Measurements from ENCODE around the gene HOXD13. TPM values are rescaled to one million over a fixed set of nuclear protein-coding genes. Genes with fewer than 3 reads are reported as not detected.

HOXD13 gene
- total and polyA plus RNA-seq, 11 donors, result not detected

GRCh38 chr2:176078541-176079284 lies 13.8 kb upstream of the HOXD13 start:
- H3K27ac ChIP-seq, result peak overlapping the region in 1 of 12 donors; percentile 79
- 5 to 7% (median 7%) methylated on average over 25 of the region's 25 CpGs for WGBS, 4 donors
- TF ChIP-seq, protein P1, sequence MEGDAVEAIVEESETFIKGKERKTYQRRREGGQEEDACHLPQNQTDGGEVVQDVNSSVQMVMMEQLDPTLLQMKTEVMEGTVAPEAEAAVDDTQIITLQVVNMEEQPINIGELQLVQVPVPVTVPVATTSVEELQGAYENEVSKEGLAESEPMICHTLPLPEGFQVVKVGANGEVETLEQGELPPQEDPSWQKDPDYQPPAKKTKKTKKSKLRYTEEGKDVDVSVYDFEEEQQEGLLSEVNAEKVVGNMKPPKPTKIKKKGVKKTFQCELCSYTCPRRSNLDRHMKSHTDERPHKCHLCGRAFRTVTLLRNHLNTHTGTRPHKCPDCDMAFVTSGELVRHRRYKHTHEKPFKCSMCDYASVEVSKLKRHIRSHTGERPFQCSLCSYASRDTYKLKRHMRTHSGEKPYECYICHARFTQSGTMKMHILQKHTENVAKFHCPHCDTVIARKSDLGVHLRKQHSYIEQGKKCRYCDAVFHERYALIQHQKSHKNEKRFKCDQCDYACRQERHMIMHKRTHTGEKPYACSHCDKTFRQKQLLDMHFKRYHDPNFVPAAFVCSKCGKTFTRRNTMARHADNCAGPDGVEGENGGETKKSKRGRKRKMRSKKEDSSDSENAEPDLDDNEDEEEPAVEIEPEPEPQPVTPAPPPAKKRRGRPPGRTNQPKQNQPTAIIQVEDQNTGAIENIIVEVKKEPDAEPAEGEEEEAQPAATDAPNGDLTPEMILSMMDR (IDR thresholded peaks at IDR 0.05), result no peak
- TF ChIP-seq POLR2A (IDR thresholded peaks at IDR 0.05), result no peak
- H3K27me3 ChIP-seq, result peaks cover 82 to 99% (median 97%) of the 10 kb centered on the region in 9 donors
- intact Hi-C loops (cut with DNase I), result loop anchor here in 3 of 10 donors (2.0 to 10.0 kb wide), 3 partner anchors 74 to 392 kb away; partner anchors contain the start of gene LNPK (in 1 of the 3)
- no peaks in the 10 kb centered on the region for H3K36me3 ChIP-seq
- DNase-seq, result no peak
- H3K4me3 ChIP-seq, result no peak overlapping the region
- H3K4me1 ChIP-seq, result peaks cover 0 to 36% (median 12%) of the 10 kb centered on the region in 12 donors
- H3K9me3 ChIP-seq, result peaks cover 0 to 8% (median 0%) of the 10 kb centered on the region in 12 donors
- no peak for ATAC-seq

DNA sequence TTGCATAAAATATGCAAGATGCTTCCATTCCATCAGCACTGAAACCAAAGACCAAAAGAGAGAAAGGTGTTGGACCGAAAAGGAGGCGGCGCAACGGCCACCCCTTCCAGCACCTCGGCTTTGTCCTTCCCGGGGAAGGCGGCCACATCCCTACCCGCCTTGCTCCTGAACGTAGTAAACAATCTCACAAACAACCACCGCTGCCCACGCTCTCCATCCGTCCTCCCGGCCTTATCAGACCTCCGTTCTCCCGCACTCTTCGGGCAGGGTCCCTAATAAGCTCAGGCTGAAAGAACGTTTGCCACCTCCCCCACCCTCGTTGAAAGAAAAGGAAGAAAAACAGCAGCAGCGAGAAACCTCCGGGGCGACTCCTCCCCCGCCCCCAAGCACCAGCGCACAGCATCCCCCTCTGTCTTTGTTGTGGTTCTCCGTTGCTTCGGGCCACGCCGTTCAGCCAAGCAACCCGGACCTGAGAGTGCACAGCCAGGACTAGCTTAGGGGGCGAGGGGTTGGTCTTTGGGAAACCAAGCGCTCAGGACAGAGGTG lies 13.2 kb upstream of the HOXD13 start:
- Histone ChIP-seq H3K4me3 (peak overlapping the region in 2 of 12 donors; percentile 2 to 18), H3K4me1 (peaks cover 0 to 36% (median 12%) of the 10 kb centered on the region in 12 donors), H3K27me3 (peaks cover 86 to 99% (median 97%) of the 10 kb centered on the region in 9 donors), H3K27ac (peak overlapping the region in 1 of 12 donors; percentile 79), H3K9me3 (peaks cover 0 to 8% (median 0%) of the 10 kb centered on the region in 12 donors), H3K36me3 (no peaks in the 10 kb centered on the region)
- ATAC-seq (peak in 1 of 4 donors; percentile 15), DNase-seq (no peak)
- WGBS, 4 donors, result 4 to 8% (median 4%) methylated on average over 30 of the region's 30 CpGs
- TF ChIP-seq POLR2A (IDR thresholded peaks at IDR 0.05), result no peak
- TF ChIP-seq, protein P1 (IDR thresholded peaks at IDR 0.05), result no peak
- intact Hi-C loops (cut with DNase I), result loop anchor here in 3 of 10 donors (2.0 to 10.0 kb wide), 3 partner anchors 75 to 393 kb away; partner anchors contain the start of gene LNPK (in 1 of the 3)

DNA sequence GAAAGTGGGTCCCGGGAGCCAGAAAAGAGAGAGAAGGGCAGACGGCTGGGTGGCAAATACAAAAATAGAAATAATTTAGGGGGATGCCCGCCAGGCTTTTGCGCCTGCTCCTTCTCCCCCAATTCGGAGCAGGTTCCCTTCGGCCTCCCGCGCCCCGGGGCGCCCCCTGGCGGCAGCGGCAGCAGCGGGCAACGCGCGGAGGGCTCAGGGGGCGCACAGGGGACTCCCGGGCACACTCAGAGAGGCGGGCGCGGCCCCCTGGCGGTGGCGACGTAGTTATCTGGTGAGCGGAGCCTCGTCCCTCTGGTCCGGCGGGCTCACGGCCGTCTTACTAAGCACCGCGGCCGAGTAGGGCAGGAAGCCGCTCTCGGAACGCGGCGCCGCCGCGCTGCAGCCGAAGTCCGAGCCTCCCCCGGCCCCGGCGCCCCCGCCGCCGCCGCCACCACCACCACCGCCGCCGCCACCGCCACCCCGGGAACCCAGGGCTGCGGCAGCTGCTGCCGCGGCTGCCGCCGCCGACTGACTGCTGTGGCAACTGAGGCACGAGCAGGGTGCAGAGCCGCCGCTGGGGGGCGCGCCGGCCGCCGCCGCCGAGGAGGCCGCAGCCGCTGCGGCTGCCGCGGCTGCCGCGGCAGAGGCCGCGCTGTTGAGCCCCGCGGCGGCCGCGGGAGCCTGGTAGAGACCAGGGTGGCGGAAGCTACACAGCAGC lies 12.5 kb upstream of the HOXD13 start:
- TF ChIP-seq, protein P1 (IDR thresholded peaks at IDR 0.05), result peak; percentile 56 to 77 (median 65)
- TF ChIP-seq POLR2A (IDR thresholded peaks at IDR 0.05), result no peak
- peak overlapping the region in 1 of 12 donors; percentile 84 for H3K27ac ChIP-seq
- 2 to 4% (median 2%) methylated on average over 25 to 86 of the region's 86 CpGs for WGBS, 4 donors
- peaks cover 0 to 8% (median 0%) of the 10 kb centered on the region in 12 donors for H3K9me3 ChIP-seq
- DNase-seq, result peak in 2 of 5 donors; percentile 46 to 68
- H3K36me3 ChIP-seq, result no peaks in the 10 kb centered on the region
- ATAC-seq, result peak in 3 of 4 donors; percentile 65 to 74 (median 71)
- H3K4me3 ChIP-seq, result peak overlapping the region in 8 of 12 donors; percentile 14 to 40 (median 27)
- intact Hi-C loops (cut with DNase I), result loop anchor here in 6 of 10 donors (2.0 to 10.0 kb wide), 6 partner anchors 75 to 665 kb away; partner anchors contain the start of gene LNPK (in 2 of the 6)
- peaks cover 88 to 99% (median 97%) of the 10 kb centered on the region in 9 donors for H3K27me3 ChIP-seq
- H3K4me1 ChIP-seq, result peaks cover 0 to 38% (median 12%) of the 10 kb centered on the region in 12 donors
